ENCODE data around the gene SPRY4. TPM values are rescaled to one million over a fixed set of nuclear protein-coding genes. Genes with fewer than 3 reads are reported as not detected.
"Not testable (repeated sequence)": the region's sequence is repeated elsewhere in the genome, so short reads cannot be mapped to it uniquely, and the experiment has no call there.

Gene SPRY4
- total RNA-seq, 2 experiments from 2014 or later = 0.09 to 0.14 TPM

DNA sequence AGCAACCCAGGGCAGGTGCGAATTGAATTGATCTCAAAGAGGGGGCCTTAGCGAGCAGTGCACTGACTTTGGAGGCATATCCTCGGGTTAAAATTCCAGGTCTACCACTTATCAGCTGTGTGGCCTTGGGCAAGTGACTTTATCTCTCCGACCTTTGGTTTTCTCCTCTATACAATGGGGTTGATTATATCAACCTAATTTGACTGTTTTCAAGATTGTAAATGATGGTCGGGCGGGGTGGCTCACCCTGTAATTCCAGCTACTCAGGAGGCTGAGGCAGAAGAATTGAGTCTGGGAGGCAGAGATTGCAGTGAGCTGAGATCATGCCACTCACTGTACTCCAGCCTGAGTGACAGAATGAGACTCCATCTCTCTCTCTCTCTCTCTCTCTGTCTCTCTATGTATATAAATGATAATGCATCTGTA, 18.7 kb downstream of the SPRY4 start:
- Mint-ChIP-seq H3K27ac (no peak overlapping the region), H3K27me3 (peaks cover 12% of the 10 kb centered on the region), H3K4me3 (no peak overlapping the region), H3K9me3 (ENCODE audit: low read depth) (no peaks in the 10 kb centered on the region), H3K4me1 (peaks cover 9% of the 10 kb centered on the region), H3K36me3 (no peaks in the 10 kb centered on the region)
- DNase-seq (no peak), ATAC-seq (no peak)
- CTCF ChIA-PET = interaction anchor here (0.9 kb wide), 1 partner anchor 18 kb away, joined by 3 read pairs; no protein-coding TSS in a partner anchor

DNA sequence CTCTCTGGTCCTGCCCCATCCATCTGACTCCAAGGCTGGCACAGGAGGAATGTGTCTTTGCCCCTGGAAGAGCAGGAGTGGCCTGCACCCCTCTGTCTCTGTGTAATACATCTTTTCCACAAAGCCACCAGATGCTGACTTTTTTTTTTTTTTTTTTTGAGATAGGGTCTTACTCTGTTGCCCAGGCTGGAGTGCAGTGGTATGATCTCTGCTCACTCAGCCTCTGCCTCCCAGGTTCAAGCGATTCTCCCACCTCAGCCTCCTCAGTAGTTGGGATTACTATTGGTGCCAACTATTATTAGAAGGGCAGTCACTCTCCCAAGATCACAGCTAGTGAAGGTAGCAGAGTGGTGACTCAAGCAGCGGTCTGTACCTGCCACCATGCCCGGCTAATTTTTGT, 19.6 kb downstream of the SPRY4 start:
- H3K9me3 Mint-ChIP-seq (ENCODE audit: low read depth) = no peaks in the 10 kb centered on the region
- ATAC-seq = no peak
- no peak overlapping the region for H3K4me3 Mint-ChIP-seq
- H3K36me3 Mint-ChIP-seq = no peaks in the 10 kb centered on the region
- no peak overlapping the region for H3K27ac Mint-ChIP-seq
- peaks cover 11% of the 10 kb centered on the region for H3K4me1 Mint-ChIP-seq
- peaks cover 12% of the 10 kb centered on the region for H3K27me3 Mint-ChIP-seq
- DNase-seq = no peak
- CTCF ChIA-PET = no interaction called here

DNA sequence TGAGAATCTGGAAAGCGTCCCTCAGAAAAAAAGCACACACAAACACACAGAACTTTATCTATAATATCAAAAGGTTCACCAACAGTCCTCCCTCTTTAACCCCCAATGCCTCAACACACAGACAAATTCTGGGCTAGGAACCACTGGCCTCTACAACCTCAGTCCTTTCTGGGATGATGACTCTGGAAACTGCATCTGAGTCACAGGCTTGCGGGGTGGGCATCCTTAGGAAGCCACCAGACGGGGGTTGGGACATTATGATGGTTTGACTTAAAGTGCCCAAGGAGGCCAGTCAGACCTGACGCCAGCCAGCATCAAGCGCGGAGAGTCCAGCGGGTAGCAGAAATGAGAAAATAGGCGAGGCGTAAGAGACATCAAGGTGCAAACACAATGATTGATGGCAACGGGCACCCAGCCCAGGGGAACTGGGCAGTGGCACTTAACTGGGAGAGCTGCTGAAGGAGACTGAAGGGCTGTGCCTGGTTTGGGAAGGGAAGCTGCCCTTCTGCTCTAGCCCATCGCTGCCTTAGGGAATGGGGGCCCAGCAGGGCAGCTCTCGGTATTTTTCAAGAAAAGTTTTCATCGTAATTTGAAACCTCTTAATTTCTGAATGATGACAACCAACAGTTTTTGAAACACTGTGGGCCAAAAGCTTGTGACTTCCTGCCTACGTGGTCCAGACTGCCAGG, 20.7 kb downstream of the SPRY4 start:
- Mint-ChIP-seq H3K27me3 (peaks cover 16% of the 10 kb centered on the region), H3K27ac (no peak overlapping the region), H3K4me1 (peaks cover 11% of the 10 kb centered on the region), H3K36me3 (no peaks in the 10 kb centered on the region), H3K4me3 (no peak overlapping the region), H3K9me3 (ENCODE audit: low read depth) (no peaks in the 10 kb centered on the region)
- CTCF ChIA-PET = no interaction called here
- no peak for ATAC-seq
- DNase-seq = no peak

DNA sequence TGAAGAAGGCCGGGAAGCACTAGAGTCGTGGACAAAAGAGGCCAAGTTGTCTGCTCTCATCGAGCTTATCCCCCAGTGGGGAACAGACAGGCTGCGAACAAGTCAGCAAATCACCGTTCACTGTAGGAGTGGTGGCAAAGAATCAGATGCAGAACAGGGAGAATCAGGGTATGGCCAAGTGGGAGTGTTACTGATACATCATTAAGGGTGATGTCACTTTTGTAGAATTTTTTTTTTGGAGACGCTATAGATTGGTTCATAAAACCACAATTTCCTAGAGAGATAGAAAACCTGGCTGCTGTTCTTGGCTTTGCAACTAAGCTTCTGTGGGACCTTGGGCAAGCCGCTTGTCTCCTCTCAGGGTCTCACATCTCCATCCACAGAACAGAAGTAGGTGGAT, 21.3 kb downstream of the SPRY4 start:
- H3K4me1 Mint-ChIP-seq = peaks cover 11% of the 10 kb centered on the region
- no peaks in the 10 kb centered on the region for H3K36me3 Mint-ChIP-seq
- ATAC-seq = no peak
- DNase-seq = no peak
- H3K27me3 Mint-ChIP-seq = peaks cover 16% of the 10 kb centered on the region
- H3K4me3 Mint-ChIP-seq = no peak overlapping the region
- CTCF ChIA-PET = no interaction called here
- no peak overlapping the region for H3K27ac Mint-ChIP-seq
- H3K9me3 Mint-ChIP-seq (ENCODE audit: low read depth) = no peaks in the 10 kb centered on the region

DNA sequence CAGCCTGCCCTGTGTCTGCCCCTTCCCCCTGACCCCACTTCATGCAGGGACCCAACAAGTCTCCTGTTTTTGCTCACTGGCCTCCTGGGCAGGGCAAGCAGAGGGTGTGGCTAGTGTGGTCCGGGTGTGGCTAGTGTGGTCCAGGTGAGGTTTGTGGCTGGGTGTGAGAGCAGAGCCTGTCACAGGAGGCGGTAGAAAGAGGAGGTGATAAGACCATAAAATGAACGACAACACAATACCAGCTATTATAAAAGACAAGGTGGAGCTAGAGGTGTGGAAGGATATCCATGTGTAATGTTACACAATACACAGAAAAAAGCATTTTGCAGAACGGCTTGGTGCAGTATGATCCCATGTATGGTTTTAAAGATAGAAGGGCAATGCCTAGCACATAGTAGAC, 23.3 kb downstream of the SPRY4 start:
- no peak overlapping the region for H3K4me3 Mint-ChIP-seq
- H3K4me1 Mint-ChIP-seq = peaks cover 11% of the 10 kb centered on the region
- H3K27ac Mint-ChIP-seq = peak overlapping the region; percentile 54
- CTCF ChIA-PET = interaction anchor here (1.2 kb wide), 1 partner anchor 13 kb away, joined by 3 read pairs; no protein-coding TSS in a partner anchor
- no peaks in the 10 kb centered on the region for H3K36me3 Mint-ChIP-seq
- H3K9me3 Mint-ChIP-seq (ENCODE audit: low read depth) = no peaks in the 10 kb centered on the region
- DNase-seq = peak; percentile 70
- H3K27me3 Mint-ChIP-seq = peaks cover 18% of the 10 kb centered on the region
- peak; percentile 63 for ATAC-seq

DNA sequence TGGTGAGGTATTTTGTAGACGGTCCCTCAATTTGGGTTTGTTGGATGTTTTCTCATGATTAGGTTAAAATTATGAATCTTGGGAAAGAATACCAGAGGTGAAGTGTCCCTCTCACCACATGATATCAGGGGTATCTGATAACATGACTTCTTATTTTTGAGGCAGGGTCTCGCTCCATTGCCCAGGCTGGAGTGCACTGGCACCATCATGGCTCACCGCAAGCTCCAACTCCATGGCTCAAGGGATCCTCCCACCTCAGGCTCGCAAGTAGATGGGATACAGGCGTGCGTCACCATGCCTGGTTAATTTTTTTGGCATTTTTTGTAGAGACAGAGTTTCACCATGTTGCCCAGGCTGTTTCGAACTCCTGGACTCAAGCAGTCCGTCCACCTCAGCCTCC, 24.1 kb downstream of the SPRY4 start:
- ATAC-seq = no peak
- Mint-ChIP-seq H3K36me3 (no peaks in the 10 kb centered on the region), H3K27me3 (peaks cover 20% of the 10 kb centered on the region), H3K27ac (no peak overlapping the region), H3K9me3 (ENCODE audit: low read depth) (no peaks in the 10 kb centered on the region), H3K4me3 (no peak overlapping the region), H3K4me1 (peaks cover 11% of the 10 kb centered on the region)
- CTCF ChIA-PET = no interaction called here
- no peak for DNase-seq

DNA sequence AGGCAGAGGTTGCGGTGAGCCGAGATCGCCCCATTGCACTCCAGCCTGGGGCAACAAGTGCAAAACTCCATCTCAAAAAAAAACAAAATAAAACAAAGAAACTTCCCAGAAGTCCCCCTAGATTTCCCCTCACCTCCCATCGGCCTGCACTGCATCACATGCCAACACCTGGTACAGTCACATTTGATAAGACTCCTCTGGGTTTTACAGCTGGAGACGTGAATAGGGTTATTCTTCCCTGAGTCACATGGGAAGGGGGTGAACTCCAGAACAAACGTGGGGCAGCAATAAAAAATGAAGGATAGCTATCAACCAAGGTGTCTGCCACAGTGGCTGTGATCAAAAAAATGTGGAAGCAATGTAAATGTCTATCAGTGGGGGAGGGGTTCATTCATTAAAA, 26.0 kb downstream of the SPRY4 start:
- peaks cover 11% of the 10 kb centered on the region for H3K4me1 Mint-ChIP-seq
- no peak for ATAC-seq
- H3K36me3 Mint-ChIP-seq = no peaks in the 10 kb centered on the region
- H3K27ac Mint-ChIP-seq = no peak overlapping the region
- peaks cover 20% of the 10 kb centered on the region for H3K27me3 Mint-ChIP-seq
- H3K4me3 Mint-ChIP-seq = no peak overlapping the region
- no peak for DNase-seq
- H3K9me3 Mint-ChIP-seq (ENCODE audit: low read depth) = no peaks in the 10 kb centered on the region
- CTCF ChIA-PET = no interaction called here

DNA sequence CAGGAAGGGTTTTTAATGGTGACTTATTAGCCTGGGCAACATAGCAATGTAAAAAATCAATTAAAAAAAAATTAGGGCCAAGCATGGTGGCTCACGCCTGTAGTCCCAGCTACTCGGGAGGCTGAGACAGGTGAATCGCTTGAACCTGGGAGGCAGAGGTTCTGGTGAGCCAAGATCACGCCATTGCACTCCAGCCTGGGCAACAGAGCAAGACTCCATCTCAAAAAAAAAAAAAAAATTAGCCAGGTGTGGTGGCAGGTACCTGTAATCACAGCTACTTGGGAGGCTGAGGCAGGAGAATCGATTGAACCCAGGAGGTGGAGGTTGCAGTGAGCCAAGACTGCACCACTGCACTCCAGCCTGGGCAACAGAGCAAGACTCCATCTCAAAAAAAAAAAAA, 27.0 kb downstream of the SPRY4 start:
- DNase-seq; H3K9me3 Mint-ChIP-seq (ENCODE audit: low read depth); H3K4me3 Mint-ChIP-seq; ATAC-seq; CTCF ChIA-PET; H3K27ac Mint-ChIP-seq; H3K36me3 Mint-ChIP-seq: not testable (repeated sequence)
- peaks cover 17% of the 10 kb centered on the region for H3K27me3 Mint-ChIP-seq
- peaks cover 11% of the 10 kb centered on the region for H3K4me1 Mint-ChIP-seq

DNA sequence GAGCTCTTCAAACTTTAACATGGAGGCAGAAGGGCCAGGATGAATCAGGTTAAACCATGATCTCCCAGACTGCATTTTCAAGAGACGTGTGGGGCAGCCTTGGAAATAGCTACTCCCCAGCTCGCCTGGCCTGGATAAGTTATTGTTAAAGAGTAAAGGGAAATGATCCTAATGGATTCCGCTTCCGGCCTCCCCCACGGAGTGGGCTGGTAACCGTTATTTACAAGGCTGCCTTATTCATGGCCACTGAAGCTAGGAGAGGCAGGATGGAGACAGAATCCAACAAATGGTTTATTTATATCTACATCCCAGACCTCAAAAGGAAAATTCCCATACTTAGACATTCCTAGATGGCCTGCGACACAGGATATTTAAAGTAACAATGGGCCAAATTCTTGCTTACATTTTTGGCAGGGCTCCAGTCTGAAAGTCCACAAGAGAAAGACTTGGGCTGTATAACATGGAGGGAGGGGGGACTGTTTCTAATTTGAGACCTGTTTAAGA, 27.9 kb downstream of the SPRY4 start:
- Mint-ChIP-seq H3K4me3 (no peak overlapping the region), H3K36me3 (no peaks in the 10 kb centered on the region), H3K27me3 (peaks cover 17% of the 10 kb centered on the region), H3K4me1 (peaks cover 10% of the 10 kb centered on the region), H3K27ac (no peak overlapping the region), H3K9me3 (ENCODE audit: low read depth) (no peaks in the 10 kb centered on the region)
- CTCF ChIA-PET = no interaction called here
- no peak for ATAC-seq
- no peak for DNase-seq

DNA sequence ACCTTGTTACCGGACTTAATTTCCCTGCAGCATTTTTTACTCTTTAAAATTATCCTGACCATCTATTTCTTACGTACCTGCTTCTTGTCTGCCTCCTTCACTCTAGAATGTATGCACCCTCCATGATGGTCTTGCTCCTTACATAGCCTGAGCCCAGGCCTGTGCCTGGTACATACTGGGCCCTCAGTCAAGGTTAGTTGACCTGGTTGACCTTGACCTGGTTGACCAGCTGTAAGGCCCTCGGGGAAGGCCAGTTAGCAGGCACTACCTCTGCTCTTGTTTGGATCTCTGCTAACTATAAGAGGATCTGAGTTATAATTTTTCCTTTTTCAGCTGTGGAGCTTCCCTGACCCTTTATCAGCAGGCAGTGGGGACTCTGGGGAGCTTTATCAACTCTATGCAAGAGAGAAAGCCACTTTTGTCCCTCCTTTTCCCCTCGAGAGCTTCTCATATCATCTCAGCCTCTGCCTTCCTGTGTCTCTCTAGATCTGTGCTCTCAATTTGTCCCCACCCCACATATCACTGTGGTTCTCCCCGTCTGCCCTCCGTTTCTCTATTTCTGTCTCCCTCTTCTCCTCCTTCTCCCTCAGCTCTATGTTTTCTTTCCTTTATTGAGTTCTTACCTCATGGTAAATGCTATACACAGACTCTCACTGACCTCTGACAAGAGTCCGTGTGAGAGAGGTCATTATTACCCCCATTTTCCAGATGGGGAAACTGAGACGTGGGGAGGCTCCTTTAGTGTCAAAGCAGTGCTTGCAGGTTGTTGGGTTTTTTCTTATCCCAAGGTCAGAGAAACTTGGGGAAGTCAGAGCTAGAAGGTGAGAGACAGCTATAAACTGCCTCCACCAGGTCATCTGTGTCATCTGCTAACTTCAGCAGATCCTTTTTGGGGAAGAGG, 28.6 kb downstream of the SPRY4 start:
- Mint-ChIP-seq H3K4me1 (peaks cover 2% of the 10 kb centered on the region), H3K36me3 (no peaks in the 10 kb centered on the region), H3K4me3 (no peak overlapping the region), H3K27me3 (peaks cover 14% of the 10 kb centered on the region), H3K27ac (no peak overlapping the region), H3K9me3 (ENCODE audit: low read depth) (no peaks in the 10 kb centered on the region)
- ATAC-seq = no peak
- CTCF ChIA-PET = no interaction called here
- no peak for DNase-seq

DNA sequence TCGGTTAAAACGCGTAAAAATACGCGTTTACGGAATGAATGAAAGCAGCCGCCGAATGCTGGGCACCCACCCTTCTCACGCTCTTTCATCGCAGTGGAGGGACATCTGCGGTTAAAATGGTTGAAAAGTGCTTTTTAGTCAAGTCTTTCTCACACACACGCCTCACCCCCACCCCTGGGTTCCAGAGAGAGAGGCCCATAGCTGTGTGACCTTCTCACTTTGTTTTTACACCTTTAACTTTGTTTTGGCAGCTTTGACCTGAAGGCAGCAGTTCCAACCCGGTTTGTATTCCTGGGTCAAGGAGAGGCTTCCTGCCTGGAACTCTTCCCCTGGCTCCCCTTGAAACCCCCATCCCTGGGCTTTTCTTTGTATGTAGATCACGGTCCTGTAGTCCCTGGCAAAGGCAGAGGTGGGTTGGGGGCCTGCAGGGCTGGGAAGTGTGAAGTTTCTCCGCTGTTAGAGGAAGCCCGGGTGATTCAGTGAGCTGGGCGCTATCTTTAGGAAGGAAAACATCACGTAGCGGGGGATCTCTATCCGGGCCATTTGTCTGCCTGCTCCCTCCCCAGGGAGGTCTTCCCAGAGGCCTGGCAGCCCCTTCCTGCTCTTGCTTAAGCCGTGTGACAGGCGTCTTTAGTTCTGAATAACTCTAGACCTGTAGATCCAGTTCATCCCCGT, 29.6 kb downstream of the SPRY4 start:
- no peak overlapping the region for H3K27ac Mint-ChIP-seq
- H3K4me3 Mint-ChIP-seq = no peak overlapping the region
- H3K27me3 Mint-ChIP-seq = peaks cover 14% of the 10 kb centered on the region
- DNase-seq (no peak), ATAC-seq (no peak)
- no peaks in the 10 kb centered on the region for H3K36me3 Mint-ChIP-seq
- H3K4me1 Mint-ChIP-seq = no peaks in the 10 kb centered on the region
- H3K9me3 Mint-ChIP-seq (ENCODE audit: low read depth) = no peaks in the 10 kb centered on the region
- CTCF ChIA-PET = no interaction called here

DNA sequence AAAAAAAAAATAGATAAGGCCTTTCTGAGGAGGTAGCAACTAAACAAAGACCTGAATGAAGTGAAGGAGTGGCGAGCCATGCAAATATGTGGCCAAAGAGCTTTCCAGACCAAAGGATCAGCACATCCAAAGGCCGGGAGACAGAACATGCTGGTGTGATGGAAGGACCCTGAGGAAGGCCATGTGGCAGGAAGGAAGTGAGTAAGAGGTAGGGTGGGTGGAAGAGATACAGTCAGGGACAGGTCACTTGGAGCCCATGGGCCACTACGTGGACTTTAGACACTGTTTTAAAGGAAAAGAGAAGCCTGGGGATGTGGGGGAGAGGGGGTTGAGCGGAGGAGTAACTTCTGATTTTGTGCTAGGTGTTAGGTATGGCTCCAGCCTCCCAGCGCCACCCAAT, 31.3 kb downstream of the SPRY4 start:
- peaks cover 2% of the 10 kb centered on the region for H3K4me1 Mint-ChIP-seq
- peaks cover 10% of the 10 kb centered on the region for H3K27me3 Mint-ChIP-seq
- CTCF ChIA-PET = no interaction called here
- DNase-seq = no peak
- H3K4me3 Mint-ChIP-seq = no peak overlapping the region
- no peaks in the 10 kb centered on the region for H3K36me3 Mint-ChIP-seq
- H3K27ac Mint-ChIP-seq = no peak overlapping the region
- no peak for ATAC-seq
- no peaks in the 10 kb centered on the region for H3K9me3 Mint-ChIP-seq (ENCODE audit: low read depth)

DNA sequence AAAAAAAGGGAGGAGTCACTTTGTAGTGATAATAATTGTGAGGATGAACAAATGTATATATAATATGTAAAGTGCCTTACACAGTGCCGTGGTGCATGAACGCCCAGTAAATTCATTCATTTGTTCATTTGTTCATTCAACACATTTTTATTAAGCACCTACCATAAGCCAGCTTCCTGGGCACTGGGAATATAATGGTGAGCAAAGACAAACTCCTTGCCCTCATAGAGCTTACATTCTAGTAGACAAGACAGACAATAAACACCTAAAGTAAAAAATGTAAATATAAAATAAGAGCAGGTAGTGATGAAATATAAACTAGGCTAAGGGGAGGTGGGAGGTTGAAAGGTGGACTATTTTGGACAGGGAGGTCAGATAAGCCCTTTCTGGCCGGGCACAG, 32.0 kb downstream of the SPRY4 start:
- DNase-seq (no peak), ATAC-seq (no peak)
- CTCF ChIA-PET = no interaction called here
- H3K4me3 Mint-ChIP-seq = no peak overlapping the region
- H3K27me3 Mint-ChIP-seq = peaks cover 10% of the 10 kb centered on the region
- peaks cover 5% of the 10 kb centered on the region for H3K4me1 Mint-ChIP-seq
- H3K27ac Mint-ChIP-seq = no peak overlapping the region
- H3K36me3 Mint-ChIP-seq = no peaks in the 10 kb centered on the region
- H3K9me3 Mint-ChIP-seq (ENCODE audit: low read depth) = no peaks in the 10 kb centered on the region
